ENCODE measurements around the gene TMPRSS9.
"Not testable (repeated sequence)": the region's sequence is repeated elsewhere in the genome, so short reads cannot be mapped to it uniquely, and the experiment has no call there.

The TMPRSS9 gene

GRCh38 chr19:2457394-2458037, 97.5 kb downstream of the TMPRSS9 start:
- in situ Hi-C loops (cut with MboI; ENCODE audit: low pct_unique_long_range_greater_than_20kb, low sequenced_read_pairs, unreplicated experiment), result no loop called here
- no peak for TF ChIP-seq CTCF (IDR thresholded peaks at IDR 0.05; ENCODE audit: extremely low read depth, insufficient read depth, missing control alignments)
- no peak for DNase-seq (ENCODE audit: low spot score)

- no peak for DNase-seq (ENCODE audit: low spot score)
- no peak for TF ChIP-seq CTCF (IDR thresholded peaks at IDR 0.05; ENCODE audit: extremely low read depth, insufficient read depth, missing control alignments)
- in situ Hi-C loops (cut with MboI; ENCODE audit: low pct_unique_long_range_greater_than_20kb, low sequenced_read_pairs, unreplicated experiment), result no loop called here
Measured at GRCh38 chr19:2458054-2458453, 98.0 kb downstream of the TMPRSS9 start.

GRCh38 chr19:2458776-2459175, 98.7 kb downstream of the TMPRSS9 start:
- DNase-seq (ENCODE audit: low spot score); in situ Hi-C loops (cut with MboI; ENCODE audit: low pct_unique_long_range_greater_than_20kb, low sequenced_read_pairs, unreplicated experiment): not testable (repeated sequence)

- TF ChIP-seq CTCF (IDR thresholded peaks at IDR 0.05; ENCODE audit: extremely low read depth, insufficient read depth, missing control alignments), result no peak
- DNase-seq (ENCODE audit: low spot score), result no peak
- in situ Hi-C loops (cut with MboI; ENCODE audit: low pct_unique_long_range_greater_than_20kb, low sequenced_read_pairs, unreplicated experiment), result no loop called here
Measured at GRCh38 chr19:2460245-2460644, 100.2 kb downstream of the TMPRSS9 start.

GRCh38 chr19:2461751-2462634, 101.9 kb downstream of the TMPRSS9 start:
- TF ChIP-seq CTCF (IDR thresholded peaks at IDR 0.05; ENCODE audit: extremely low read depth, insufficient read depth, missing control alignments), result no peak
- in situ Hi-C loops (cut with MboI; ENCODE audit: low pct_unique_long_range_greater_than_20kb, low sequenced_read_pairs, unreplicated experiment), result no loop called here
- DNase-seq (ENCODE audit: low spot score), result peak; percentile 89

- in situ Hi-C loops (cut with MboI; ENCODE audit: low pct_unique_long_range_greater_than_20kb, low sequenced_read_pairs, unreplicated experiment), result no loop called here
- DNase-seq (ENCODE audit: low spot score), result no peak
- TF ChIP-seq CTCF (IDR thresholded peaks at IDR 0.05; ENCODE audit: extremely low read depth, insufficient read depth, missing control alignments), result no peak
Measured at GRCh38 chr19:2462635-2463421, 102.8 kb downstream of the TMPRSS9 start.

GRCh38 chr19:2463694-2464093, 103.6 kb downstream of the TMPRSS9 start:
- in situ Hi-C loops (cut with MboI; ENCODE audit: low pct_unique_long_range_greater_than_20kb, low sequenced_read_pairs, unreplicated experiment); DNase-seq (ENCODE audit: low spot score): not testable (repeated sequence)

Data from GM13977 (cell line).